ENCODE measurements around the gene TTC9.

DNA sequence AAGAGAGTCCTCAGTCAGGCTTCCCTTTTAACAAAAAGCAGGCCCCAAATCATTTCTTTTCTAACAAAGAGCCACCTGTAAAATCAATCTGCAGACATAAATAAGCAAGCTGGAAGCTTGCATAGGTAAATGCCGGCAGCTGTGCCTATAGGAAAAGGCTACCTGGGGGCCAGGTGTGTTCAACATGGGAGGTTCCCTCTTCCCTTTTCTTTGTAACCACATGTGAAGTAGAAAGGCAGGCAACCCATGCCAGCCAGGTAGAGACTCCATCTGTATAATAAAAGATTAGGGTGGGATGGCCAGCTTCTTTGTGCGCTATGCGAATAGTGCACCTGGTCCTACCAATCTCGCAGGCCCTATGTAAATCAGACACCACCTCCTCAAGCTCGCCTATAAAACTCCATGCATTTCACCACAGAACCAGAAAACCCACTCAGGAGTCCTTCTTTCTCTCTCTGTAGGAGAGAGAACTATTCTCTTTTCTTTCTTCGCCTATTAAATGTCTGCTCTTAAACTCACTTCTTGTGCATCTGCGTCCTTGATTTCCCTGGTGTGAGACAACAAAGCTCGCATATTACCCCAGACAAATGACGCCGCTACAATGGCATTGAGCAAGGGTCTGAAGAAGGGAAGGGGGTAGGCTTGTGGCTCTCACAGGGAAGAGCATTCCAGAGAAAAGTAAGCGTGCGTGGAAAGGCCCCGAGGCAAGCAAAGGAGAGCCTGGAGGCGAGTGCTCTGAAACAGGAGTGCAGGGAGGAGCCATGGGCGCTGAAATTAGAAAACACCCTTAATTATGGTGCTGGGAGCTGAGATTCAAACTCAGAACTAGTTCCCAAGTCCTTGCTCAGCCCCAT is 67.2 kb downstream of the TTC9 start:
- TF ChIP-seq, protein P1, sequence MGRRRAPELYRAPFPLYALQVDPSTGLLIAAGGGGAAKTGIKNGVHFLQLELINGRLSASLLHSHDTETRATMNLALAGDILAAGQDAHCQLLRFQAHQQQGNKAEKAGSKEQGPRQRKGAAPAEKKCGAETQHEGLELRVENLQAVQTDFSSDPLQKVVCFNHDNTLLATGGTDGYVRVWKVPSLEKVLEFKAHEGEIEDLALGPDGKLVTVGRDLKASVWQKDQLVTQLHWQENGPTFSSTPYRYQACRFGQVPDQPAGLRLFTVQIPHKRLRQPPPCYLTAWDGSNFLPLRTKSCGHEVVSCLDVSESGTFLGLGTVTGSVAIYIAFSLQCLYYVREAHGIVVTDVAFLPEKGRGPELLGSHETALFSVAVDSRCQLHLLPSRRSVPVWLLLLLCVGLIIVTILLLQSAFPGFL (CRISPR knock-in tag; IDR thresholded peaks at IDR 0.05), result no peak
- TF ChIP-seq KHSRP (IDR thresholded peaks at IDR 0.05), result no peak
- no peak for TF ChIP-seq EZH2 (IDR thresholded peaks at IDR 0.05; ENCODE audit: borderline replicate concordance, low read depth, low read length)
- no peak for TF ChIP-seq ZZZ3 (IDR thresholded peaks at IDR 0.05)
- no peak for TF ChIP-seq SP1 (CRISPR knock-in tag; IDR thresholded peaks at IDR 0.05)
- TF ChIP-seq, protein P2, sequence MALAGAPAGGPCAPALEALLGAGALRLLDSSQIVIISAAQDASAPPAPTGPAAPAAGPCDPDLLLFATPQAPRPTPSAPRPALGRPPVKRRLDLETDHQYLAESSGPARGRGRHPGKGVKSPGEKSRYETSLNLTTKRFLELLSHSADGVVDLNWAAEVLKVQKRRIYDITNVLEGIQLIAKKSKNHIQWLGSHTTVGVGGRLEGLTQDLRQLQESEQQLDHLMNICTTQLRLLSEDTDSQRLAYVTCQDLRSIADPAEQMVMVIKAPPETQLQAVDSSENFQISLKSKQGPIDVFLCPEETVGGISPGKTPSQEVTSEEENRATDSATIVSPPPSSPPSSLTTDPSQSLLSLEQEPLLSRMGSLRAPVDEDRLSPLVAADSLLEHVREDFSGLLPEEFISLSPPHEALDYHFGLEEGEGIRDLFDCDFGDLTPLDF (CRISPR knock-in tag; IDR thresholded peaks at IDR 0.05), result no peak
- TF ChIP-seq, protein P3, sequence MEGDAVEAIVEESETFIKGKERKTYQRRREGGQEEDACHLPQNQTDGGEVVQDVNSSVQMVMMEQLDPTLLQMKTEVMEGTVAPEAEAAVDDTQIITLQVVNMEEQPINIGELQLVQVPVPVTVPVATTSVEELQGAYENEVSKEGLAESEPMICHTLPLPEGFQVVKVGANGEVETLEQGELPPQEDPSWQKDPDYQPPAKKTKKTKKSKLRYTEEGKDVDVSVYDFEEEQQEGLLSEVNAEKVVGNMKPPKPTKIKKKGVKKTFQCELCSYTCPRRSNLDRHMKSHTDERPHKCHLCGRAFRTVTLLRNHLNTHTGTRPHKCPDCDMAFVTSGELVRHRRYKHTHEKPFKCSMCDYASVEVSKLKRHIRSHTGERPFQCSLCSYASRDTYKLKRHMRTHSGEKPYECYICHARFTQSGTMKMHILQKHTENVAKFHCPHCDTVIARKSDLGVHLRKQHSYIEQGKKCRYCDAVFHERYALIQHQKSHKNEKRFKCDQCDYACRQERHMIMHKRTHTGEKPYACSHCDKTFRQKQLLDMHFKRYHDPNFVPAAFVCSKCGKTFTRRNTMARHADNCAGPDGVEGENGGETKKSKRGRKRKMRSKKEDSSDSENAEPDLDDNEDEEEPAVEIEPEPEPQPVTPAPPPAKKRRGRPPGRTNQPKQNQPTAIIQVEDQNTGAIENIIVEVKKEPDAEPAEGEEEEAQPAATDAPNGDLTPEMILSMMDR (IDR thresholded peaks at IDR 0.05 in 2 of 3, conservative IDR thresholded peaks at IDR 0.05 in 1 of 3; ENCODE audit: insufficient read depth in 2 of 3, low read depth in 1 of 3, low read length in 3 of 3), result no peak
- no peak for TF ChIP-seq POLR2AphosphoS5 (IDR thresholded peaks at IDR 0.05; ENCODE audit: control insufficient read depth, insufficient read depth, low read depth, low read length)
- TF ChIP-seq SRF (CRISPR knock-in tag; IDR thresholded peaks at IDR 0.05), result no peak
